Spleen (tissue), 11 donors: ENCODE measurements around the gene ZNF574. TPM values are rescaled to one million over a fixed set of nuclear protein-coding genes. Genes with fewer than 3 reads are reported as not detected.

ENCODE experiments used
- DNase-seq: peaks from one replicate; pipeline ENCODE4 v3.0.0-alpha.2; 2020
- H3K27ac ChIP-seq, 8 donors: fragments of 200-600 bp; sonication (generic) in 7 of 8; 1 replicate in 4 of 8; 2 replicates in 4 of 8; pipeline versions ENCODE4 v1.5.0 to v1.8.0; 2016 to 2021; ENCODE audit warnings: inconsistent platforms in 4 of 8, mild to moderate bottlenecking in 4 of 8, moderate library complexity in 1 of 8
- H3K27me3 ChIP-seq, 7 donors: fragments of 200-600 bp; sonication (generic) in 6 of 7; replicated peaks in 1 of 7; 1 replicate in 4 of 7; 2 replicates in 3 of 7; pipeline versions ENCODE4 v1.5.0 to v1.8.0; 2016 to 2021; ENCODE audit warnings: inconsistent platforms in 3 of 7, mild to moderate bottlenecking in 1 of 7
- H3K36me3 ChIP-seq, 6 donors: fragments of 200-600 bp; sonication (generic) in 5 of 6; 1 replicate in 4 of 6; 2 replicates in 2 of 6; pipeline versions ENCODE4 v1.5.0 to v1.8.0; 2016 to 2021; ENCODE audit warnings: inconsistent platforms in 2 of 6
- H3K4me1 ChIP-seq, 6 donors: fragments of 200-600 bp; sonication (generic) in 5 of 6; 1 replicate in 3 of 6; 2 replicates in 3 of 6; pipeline versions ENCODE4 v1.5.0 to v1.8.0; 2016 to 2021; ENCODE audit warnings: inconsistent platforms in 3 of 6
- H3K4me3 ChIP-seq, 8 donors: fragments of 200-600 bp; sonication (generic) in 7 of 8; 1 replicate in 4 of 8; 2 replicates in 4 of 8; pipeline versions ENCODE4 v1.5.0 to v1.8.0; 2016 to 2021; ENCODE audit warnings: inconsistent platforms in 4 of 8, mild to moderate bottlenecking in 4 of 8, moderate library complexity in 2 of 8
- H3K9me3 ChIP-seq, 8 donors: fragments of 200-600 bp; sonication (generic) in 7 of 8; 1 replicate in 4 of 8; 2 replicates in 4 of 8; pipeline versions ENCODE4 v1.5.0 to v1.8.0; 2016 to 2021; ENCODE audit warnings: inconsistent platforms in 4 of 8
- CTCF ChIP-seq, 11 experiments: fragments of 200-600 bp in 7 of 11; fragments of 450-650 bp in 4 of 11; sonication (generic) in 4 of 11; IDR thresholded peaks in 8 of 11; conservative IDR thresholded peaks in 3 of 11; 1 replicate in 7 of 11; 2 replicates in 4 of 11; pipeline versions ENCODE4 v1.4.0 to v1.8.0; 2016 to 2021; ENCODE audit warnings: antibody characterized with exemption in 11 of 11, inconsistent platforms in 4 of 11, mild to moderate bottlenecking in 1 of 11
- POLR2A ChIP-seq, 3 donors: fragments of 450-650 bp; IDR thresholded peaks; one replicate each; pipeline ENCODE4 v1.5.1; 2017; ENCODE audit warnings: antibody characterized with exemption in 3 of 3, mild to moderate bottlenecking in 1 of 3
- POLR2AphosphoS5 ChIP-seq, 3 donors: sonication (generic); formaldehyde crosslinking; IDR thresholded peaks; one replicate each; pipeline ENCODE4 v1.5.1; 2017; ENCODE audit warnings: antibody characterized with exemption in 3 of 3
- WGBS, 5 donors: extraction: QIAGEN DNeasy Blood & Tissue Kit in 3 of 5; methylation state at CpG; one replicate each; pipeline versions ENCODE4 v1.1.5 to v1.1.7; 2013 to 2018; 5-methylcytosine and 5-hydroxymethylcytosine counted together
- intact Hi-C: fragments of 100-400 bp; cut with DNase I; formaldehyde crosslinking; loops from one replicate; pipeline ENCODE4 v1.15.0; 2023; ENCODE audit warnings: low total_unique reads
- polyA plus RNA-seq, 3 donors: library from polyadenylated mRNA; stranded (reverse); fragments of 200-250 nt; gene quantifications; one replicate each; pipeline ENCODE4 v1.2.1, GENCODE V29; 2013
- total RNA-seq, 7 donors: library from RNA; depleted of rRNA in 3 of 7; stranded (reverse); fragments of >200 nt in 3 of 7; fragmentation: NEBNext Ultra II Directional in 4 of 7; extraction: Animal tissue kit (Norgen Biotek cat#: 25700) in 4 of 7; gene quantifications; one replicate each; pipeline versions ENCODE4 v1.1.0 to v1.2.1, GENCODE V29; 2016 to 2021
- donor health status: healthy with polysubstance abuse.
- donor health status: DM: no; HTN: no; CAD: no; lungs with moderate emphysema.
- donor health status: DM: no; HTN: no; CAD: no.
- donor health status: Bipolar disorder and iron deficiency.
- donor health status: healthy.
- donor health status: DM: no; HTN: no; CAD: no.
- donor health status: DM: yes; HTN: yes; CAD: no.

Gene ZNF574
- total and polyA plus RNA-seq, 10 donors = 4.7 to 21.0 (median 15.3) TPM

- no peak for DNase-seq
- TF ChIP-seq CTCF (IDR thresholded peaks at IDR 0.05 in 8 of 11, conservative IDR thresholded peaks at IDR 0.05 in 3 of 11) = no peak
- TF ChIP-seq POLR2AphosphoS5 (IDR thresholded peaks at IDR 0.05) = peak; percentile 15 to 68 (median 33)
- TF ChIP-seq POLR2A (IDR thresholded peaks at IDR 0.05) = no peak
- H3K4me3 ChIP-seq = no peak overlapping the region
- WGBS, 5 donors = 87 to 96% (median 94%) methylated on average over 13 of the region's 13 CpGs
- intact Hi-C loops = no loop called here
- H3K27me3 ChIP-seq = no peaks in the 10 kb centered on the region
- no peaks in the 10 kb centered on the region for H3K9me3 ChIP-seq
- H3K27ac ChIP-seq = peak overlapping the region in 4 of 8 donors; percentile 60 to 79 (median 75)
- peaks cover 0 to 45% (median 20%) of the 10 kb centered on the region in 6 donors for H3K36me3 ChIP-seq
- H3K4me1 ChIP-seq = peaks cover 17 to 83% (median 57%) of the 10 kb centered on the region in 6 donors
Observed at GRCh38 chr19:42089772-42090171, 13.8 kb downstream of the ZNF574 start.

GRCh38 chr19:42090672-42091071 is 14.7 kb downstream of the ZNF574 start:
- intact Hi-C loops = no loop called here
- no peaks in the 10 kb centered on the region for H3K27me3 ChIP-seq
- 39 to 66% (median 51%) methylated on average over 9 of the region's 9 CpGs for WGBS, 5 donors

GRCh38 chr19:42091300-42091699 is 15.3 kb downstream of the ZNF574 start:
- no peaks in the 10 kb centered on the region for H3K9me3 ChIP-seq
- no peak for TF ChIP-seq POLR2AphosphoS5 (IDR thresholded peaks at IDR 0.05)
- TF ChIP-seq CTCF (IDR thresholded peaks at IDR 0.05 in 8 of 11, conservative IDR thresholded peaks at IDR 0.05 in 3 of 11) = no peak
- TF ChIP-seq POLR2A (IDR thresholded peaks at IDR 0.05) = no peak
- H3K4me3 ChIP-seq = no peak overlapping the region
- H3K36me3 ChIP-seq = peaks cover 0 to 60% (median 30%) of the 10 kb centered on the region in 6 donors
- peaks cover 17 to 80% (median 57%) of the 10 kb centered on the region in 6 donors for H3K4me1 ChIP-seq
- H3K27ac ChIP-seq = peak overlapping the region in 5 of 8 donors; percentile 13 to 83 (median 79)
- no peak for DNase-seq
- H3K27me3 ChIP-seq = peaks cover 0 to 6% (median 0%) of the 10 kb centered on the region in 7 donors
- intact Hi-C loops = no loop called here
- 72 to 91% (median 85%) methylated on average over 4 to 13 of the region's 13 CpGs for WGBS, 5 donors

More at GRCh38 chr19:42090672-42091071, 14.7 kb downstream of the ZNF574 start:
- Histone ChIP-seq H3K9me3 (no peaks in the 10 kb centered on the region), H3K27ac (peak overlapping the region in 5 of 8 donors; percentile 33 to 79 (median 70)), H3K4me1 (peaks cover 17 to 83% (median 57%) of the 10 kb centered on the region in 6 donors), H3K36me3 (peaks cover 0 to 54% (median 29%) of the 10 kb centered on the region in 6 donors), H3K4me3 (no peak overlapping the region)
- no peak for DNase-seq
- TF ChIP-seq POLR2A (IDR thresholded peaks at IDR 0.05) (no peak), POLR2AphosphoS5 (IDR thresholded peaks at IDR 0.05) (peak in 1 of 3 donors; percentile 61), CTCF (IDR thresholded peaks at IDR 0.05 in 8 of 11, conservative IDR thresholded peaks at IDR 0.05 in 3 of 11) (no peak)

- intact Hi-C loops = no loop called here
- H3K27me3 ChIP-seq = peaks cover 0 to 7% (median 0%) of the 10 kb centered on the region in 7 donors
- TF ChIP-seq CTCF (IDR thresholded peaks at IDR 0.05 in 8 of 11, conservative IDR thresholded peaks at IDR 0.05 in 3 of 11) = no peak
- peak; percentile 46 to 61 (median 54) for TF ChIP-seq POLR2AphosphoS5 (IDR thresholded peaks at IDR 0.05)
- no peak for TF ChIP-seq POLR2A (IDR thresholded peaks at IDR 0.05)
- WGBS, 5 donors = 61 to 83% (median 73%) methylated on average over 6 to 10 of the region's 10 CpGs
- H3K4me3 ChIP-seq = peak overlapping the region in 1 of 8 donors; percentile 9
- H3K27ac ChIP-seq = peak overlapping the region; percentile 13 to 83 (median 72)
- DNase-seq = peak; percentile 80
- peaks cover 0 to 65% (median 30%) of the 10 kb centered on the region in 6 donors for H3K36me3 ChIP-seq
- H3K9me3 ChIP-seq = no peaks in the 10 kb centered on the region
- peaks cover 17 to 76% (median 57%) of the 10 kb centered on the region in 6 donors for H3K4me1 ChIP-seq
Observed at GRCh38 chr19:42091742-42092141, 15.8 kb downstream of the ZNF574 start.
